ENCODE data around the gene ZFC3H1.

The ZFC3H1 gene

GRCh38 chr12:71671311-71671710, 7.7 kb upstream of the ZFC3H1 start:
- DNase-seq: no peak

- DNase-seq: no peak
These were observed 2.6 kb upstream of the ZFC3H1 start for GRCh38 chr12:71666259-71666658.

- DNase-seq: no peak
These were observed 1.4 kb upstream of the ZFC3H1 start for GRCh38 chr12:71665090-71665463.

GRCh38 chr12:71664411-71665089, 902 bp upstream of the ZFC3H1 start:
- DNase-seq: no peak

GRCh38 chr12:71662849-71663560, 643 bp downstream of the ZFC3H1 start:
- peak; percentile 17 for DNase-seq

- no peak for DNase-seq
These were observed 1.6 kb downstream of the ZFC3H1 start for GRCh38 chr12:71661977-71662530.

- DNase-seq: no peak
These were observed 6.9 kb downstream of the ZFC3H1 start for GRCh38 chr12:71656740-71657139.

- DNase-seq: no peak
These were observed 7.7 kb downstream of the ZFC3H1 start for GRCh38 chr12:71655907-71656306.

GRCh38 chr12:71655495-71655894, 8.2 kb downstream of the ZFC3H1 start:
- no peak for DNase-seq

GRCh38 chr12:71654200-71654599, 9.4 kb downstream of the ZFC3H1 start:
- DNase-seq: no peak

- DNase-seq: no peak
These were observed 10.5 kb downstream of the ZFC3H1 start for GRCh38 chr12:71653137-71653536.

- no peak for DNase-seq
These were observed 11.0 kb downstream of the ZFC3H1 start for GRCh38 chr12:71652656-71653055.

- DNase-seq: no peak
These were observed 14.2 kb downstream of the ZFC3H1 start for GRCh38 chr12:71649401-71649800.

- no peak for DNase-seq
These were observed 15.1 kb downstream of the ZFC3H1 start for GRCh38 chr12:71648537-71648936.

GRCh38 chr12:71646512-71646911, 17.1 kb downstream of the ZFC3H1 start:
- DNase-seq: no peak

GRCh38 chr12:71645268-71645667, 18.4 kb downstream of the ZFC3H1 start:
- peak; percentile 64 for DNase-seq

- DNase-seq: no peak
These were observed 21.4 kb downstream of the ZFC3H1 start for GRCh38 chr12:71642264-71642663.

GRCh38 chr12:71641390-71641789, 22.3 kb downstream of the ZFC3H1 start:
- no peak for DNase-seq

GRCh38 chr12:71640316-71640715, 23.3 kb downstream of the ZFC3H1 start:
- DNase-seq: no peak

GRCh38 chr12:71639341-71639760, 24.3 kb downstream of the ZFC3H1 start:
- no peak for DNase-seq

- DNase-seq: no peak
These were observed 25.1 kb downstream of the ZFC3H1 start for GRCh38 chr12:71638499-71638898.

- peak; percentile 32 for DNase-seq
These were observed 26.9 kb downstream of the ZFC3H1 start for GRCh38 chr12:71636704-71637115.

GRCh38 chr12:71627438-71628002, 36.1 kb downstream of the ZFC3H1 start:
- no peak for DNase-seq

GRCh38 chr12:71626768-71627167, 36.9 kb downstream of the ZFC3H1 start:
- DNase-seq: no peak

Measured in GF-D8 (cell line).